Esophagus (tissue), 2 donors: Measurements from ENCODE around the gene CFAP99. TPM values are rescaled to one million over a fixed set of nuclear protein-coding genes. Genes with fewer than 3 reads are reported as not detected.

Source experiments
- H3K27ac ChIP-seq, 2 donors: one replicate each; pipeline ENCODE4 v1.5.1; 2013; ENCODE audit warnings: low read depth in 2 of 2, mild to moderate bottlenecking in 2 of 2, inconsistent platforms in 1 of 2, low read length in 1 of 2, moderate library complexity in 1 of 2
- H3K27me3 ChIP-seq, 2 donors: one replicate each; pipeline ENCODE4 v1.6.1; 2013; ENCODE audit warnings: low read length in 2 of 2, control low read depth in 1 of 2, mild to moderate bottlenecking in 1 of 2; ENCODE audit not compliant: insufficient read depth in 2 of 2, control insufficient read depth in 1 of 2
- H3K36me3 ChIP-seq, 2 donors: one replicate each; pipeline ENCODE4 v1.6.1; 2013; ENCODE audit warnings: low read length in 1 of 2; ENCODE audit not compliant: control insufficient read depth in 2 of 2, insufficient read depth in 2 of 2
- H3K4me1 ChIP-seq, 2 donors: one replicate each; pipeline ENCODE4 v1.6.1; 2013; ENCODE audit warnings: low read length in 1 of 2; ENCODE audit not compliant: control insufficient read depth in 2 of 2, insufficient read depth in 2 of 2
- H3K4me3 ChIP-seq, 2 donors: one replicate each; pipeline ENCODE4 v1.5.1; 2013; ENCODE audit warnings: low read length in 2 of 2, mild to moderate bottlenecking in 2 of 2, low read depth in 1 of 2, moderate library complexity in 1 of 2
- H3K9me3 ChIP-seq, 2 donors: one replicate each; pipeline ENCODE4 v1.6.1; 2013; ENCODE audit warnings: mild to moderate bottlenecking in 2 of 2, low read depth in 1 of 2, low read length in 1 of 2, moderate library complexity in 1 of 2; ENCODE audit not compliant: control insufficient read depth in 2 of 2, insufficient read depth in 1 of 2
- WGBS, 2 donors: extraction: QIAGEN DNeasy Blood & Tissue Kit; methylation state at CpG; one replicate each; pipeline ENCODE4 v1.1.7; 2013; 5-methylcytosine and 5-hydroxymethylcytosine counted together
- polyA plus RNA-seq, 2 donors: library from polyadenylated mRNA; stranded (reverse); fragments of 200-250 nt; gene quantifications; one replicate each; pipeline ENCODE4 v1.2.3, GENCODE V29; 2013
- donor health status: healthy with polysubstance abuse.
- donor health status: Bipolar disorder and iron deficiency.

Gene CFAP99
- polyA plus RNA-seq, 2 donors: 0.04 to 0.07 TPM

DNA sequence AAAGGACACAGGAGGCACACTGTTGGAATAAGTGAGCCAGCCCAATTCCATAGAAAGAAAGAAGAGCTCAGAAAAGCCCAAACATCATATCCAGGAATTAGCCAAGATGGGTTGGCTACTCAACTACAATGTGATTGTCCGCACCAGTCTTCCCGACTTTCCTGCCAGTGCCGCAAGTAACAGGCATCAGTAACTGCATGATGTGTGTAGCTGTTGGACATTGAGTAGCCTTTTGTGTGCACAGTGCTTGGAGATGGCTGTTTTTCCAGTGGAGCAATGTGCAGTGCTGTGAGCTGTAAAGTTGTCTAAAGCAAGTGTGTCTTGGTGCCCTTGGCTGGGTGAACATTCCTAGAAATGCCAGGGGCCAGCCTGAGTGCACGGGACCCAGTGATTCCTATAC, 88.5 kb downstream of the CFAP99 start:
- peaks cover 10 to 34% of the 10 kb centered on the region in 2 donors for H3K36me3 ChIP-seq

GRCh38 chr4:2507855-2508254, 89.1 kb downstream of the CFAP99 start:
- WGBS, 2 donors: 91 to 92% methylated on average over 7 of the region's 7 CpGs
- Histone ChIP-seq H3K4me1 (no peaks in the 10 kb centered on the region), H3K4me3 (no peak overlapping the region), H3K36me3 (peaks cover 11 to 40% of the 10 kb centered on the region in 2 donors), H3K27ac (no peak overlapping the region), H3K9me3 (peaks cover 0 to 2% of the 10 kb centered on the region in 2 donors), H3K27me3 (no peaks in the 10 kb centered on the region)

More for the DNA sequence above, 88.5 kb downstream of the CFAP99 start:
- Histone ChIP-seq H3K4me3 (no peak overlapping the region), H3K9me3 (peaks cover 0 to 2% of the 10 kb centered on the region in 2 donors), H3K27ac (peak overlapping the region in 1 of 2 donors; percentile 28), H3K4me1 (no peaks in the 10 kb centered on the region), H3K27me3 (no peaks in the 10 kb centered on the region)
- WGBS, 2 donors: 95 to 99% methylated on average over 4 of the region's 4 CpGs

DNA sequence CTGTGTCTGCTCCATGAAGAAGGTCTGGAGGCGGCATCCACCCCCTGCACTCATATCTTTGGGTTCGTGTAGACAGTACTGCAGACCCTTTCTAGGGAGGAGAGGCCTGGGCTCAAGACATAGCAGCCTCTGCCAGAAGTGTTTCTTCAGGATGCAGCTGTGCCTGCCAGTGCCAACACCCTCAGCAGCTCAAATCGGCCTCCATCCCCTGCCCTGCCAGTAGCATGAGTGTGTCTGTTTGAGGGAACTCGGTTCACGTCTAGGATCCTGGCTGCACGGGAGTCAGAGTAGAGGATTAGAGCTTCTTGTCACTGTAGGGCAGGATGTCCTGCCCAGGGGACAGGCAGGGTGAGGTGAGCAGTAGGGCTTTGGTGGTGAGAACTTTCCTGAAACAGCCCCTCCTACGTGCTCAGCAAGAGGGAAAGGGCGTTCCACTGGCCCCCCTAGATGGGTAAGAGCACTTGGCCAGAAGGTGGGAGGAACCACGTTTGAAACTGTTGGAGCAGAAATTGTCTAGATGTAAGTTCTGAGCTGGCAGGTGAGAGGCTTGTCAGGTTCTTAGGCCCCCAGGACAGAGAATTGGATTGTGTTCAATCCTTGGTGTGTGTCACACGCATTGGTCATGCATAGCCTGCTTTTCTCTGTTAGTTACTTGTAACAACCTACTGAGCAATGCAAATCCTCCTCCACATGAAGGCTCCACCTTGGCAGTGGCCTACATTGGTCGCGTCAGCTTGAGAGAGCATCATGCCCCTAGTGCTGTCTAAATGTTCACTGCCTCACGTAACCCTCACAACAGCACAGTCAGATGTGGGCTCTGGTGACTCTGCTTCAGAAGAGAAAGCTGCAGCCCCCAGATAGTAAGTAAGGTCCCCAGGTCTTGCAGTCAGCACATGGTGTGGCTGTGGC, 91.8 kb downstream of the CFAP99 start:
- Histone ChIP-seq H3K27me3 (no peaks in the 10 kb centered on the region), H3K27ac (no peak overlapping the region), H3K4me3 (no peak overlapping the region), H3K9me3 (peaks cover 0 to 2% of the 10 kb centered on the region in 2 donors), H3K36me3 (peaks cover 13 to 47% of the 10 kb centered on the region in 2 donors), H3K4me1 (no peaks in the 10 kb centered on the region)
- 84 to 88% methylated on average over 13 of the region's 13 CpGs for WGBS, 2 donors

DNA sequence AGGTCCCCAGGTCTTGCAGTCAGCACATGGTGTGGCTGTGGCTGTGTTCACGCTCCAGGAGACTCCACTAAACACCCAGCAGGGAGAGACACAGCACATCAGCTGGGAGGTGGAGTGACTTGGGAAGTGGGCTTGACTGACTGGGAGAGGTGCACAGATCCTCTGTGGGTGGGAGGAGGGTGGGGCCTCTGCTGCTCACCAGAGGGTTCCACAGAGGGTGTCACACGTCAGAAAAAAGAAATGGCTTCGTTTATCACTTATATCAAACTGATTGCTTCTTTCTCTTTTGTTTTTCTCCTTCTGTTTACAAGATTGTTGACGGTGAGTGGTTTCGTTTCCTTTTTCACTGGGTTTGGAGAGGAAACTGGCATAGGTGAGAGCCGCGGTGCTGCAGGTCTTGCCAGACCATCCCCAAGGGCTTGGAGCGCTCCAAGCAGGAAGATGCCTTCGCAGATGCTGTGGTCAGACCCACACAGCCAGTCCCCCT, 92.9 kb downstream of the CFAP99 start:
- peaks cover 12 to 53% of the 10 kb centered on the region in 2 donors for H3K36me3 ChIP-seq
- H3K27ac ChIP-seq: no peak overlapping the region
- 75 to 77% methylated on average over 9 of the region's 9 CpGs for WGBS, 2 donors
- H3K27me3 ChIP-seq: no peaks in the 10 kb centered on the region
- peaks cover 0 to 2% of the 10 kb centered on the region in 2 donors for H3K9me3 ChIP-seq
- H3K4me3 ChIP-seq: no peak overlapping the region
- H3K4me1 ChIP-seq: no peaks in the 10 kb centered on the region

Other genes with a start within 250 kb of the CFAP99 start
- gene HAUS3, start 176.8 kb upstream of the CFAP99 start, polyA plus RNA-seq: 1 to 10 TPM; 5.0 to 8.1 TPM
- gene POLN, start 176.8 kb upstream of the CFAP99 start, polyA plus RNA-seq: under 1 TPM; 0.59 to 0.81 TPM
- 10 to 100 TPM; 14.5 to 27.2 TPM for gene MXD4, start 156.8 kb upstream of the CFAP99 start, polyA plus RNA-seq
- gene ZFYVE28, start 310 bp upstream of the CFAP99 start, polyA plus RNA-seq: 1 to 10 TPM; 5.2 to 5.4 TPM
- gene RNF4, start 50.2 kb downstream of the CFAP99 start, polyA plus RNA-seq: 10 to 100 TPM; 14.3 to 18.3 TPM
- gene FAM193A, start 117.7 kb downstream of the CFAP99 start, polyA plus RNA-seq: 10 to 100 TPM in 1 of 2 donors, 1 to 10 TPM in 1; 5.8 to 10.2 TPM